NCI-H128 (cell line): ENCODE results near the gene SLC29A3.

Experiments
- DNase-seq: peaks from one replicate; lab custom pipeline; 2025; ENCODE audit not compliant: unreplicated experiment; lab: John Stamatoyannopoulos, UW

SLC29A3 gene

DNA sequence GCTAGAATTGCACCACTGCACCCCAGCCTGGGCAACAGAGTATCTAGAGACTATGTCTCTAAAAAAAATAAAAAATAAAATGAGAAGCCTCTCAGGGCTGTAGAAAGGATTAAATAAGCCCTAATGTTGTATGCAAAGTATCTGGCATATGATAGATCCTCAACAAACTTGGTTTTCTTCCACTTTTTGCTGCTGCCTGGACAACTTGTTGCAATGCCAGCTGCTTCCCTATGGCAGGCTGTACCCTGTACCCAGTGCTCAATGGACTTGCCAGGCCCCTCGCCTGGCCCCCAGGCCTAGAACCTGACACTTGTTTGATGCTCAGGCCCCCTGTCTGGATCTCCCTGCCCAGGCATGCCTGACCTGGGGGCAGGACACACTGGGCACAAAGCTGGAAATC, 49.1 kb downstream of the SLC29A3 start:
- DNase-seq, result no peak

- DNase-seq, result no peak
Measured at GRCh38 chr10:71368643-71369042, 49.6 kb downstream of the SLC29A3 start.

DNA sequence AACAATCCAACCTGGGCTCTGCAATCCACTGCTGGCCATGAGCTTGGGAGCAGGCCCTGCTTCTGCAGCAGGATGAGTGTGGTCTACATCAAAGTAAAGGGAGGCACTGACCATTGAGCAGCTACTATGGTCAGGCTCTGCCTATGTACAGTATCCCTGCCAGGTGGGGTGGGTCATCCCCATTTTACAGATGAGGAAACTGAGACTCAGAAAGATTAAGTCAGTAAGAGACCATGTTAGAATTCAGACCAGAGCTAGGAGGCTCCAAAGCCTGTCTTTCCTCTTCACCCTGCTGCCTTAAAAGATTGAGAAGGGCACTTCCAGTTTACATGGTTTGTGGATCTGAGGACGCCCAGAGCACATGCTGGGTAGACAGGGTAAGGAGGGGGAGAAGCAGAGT, 50.5 kb downstream of the SLC29A3 start:
- DNase-seq, result no peak

DNA sequence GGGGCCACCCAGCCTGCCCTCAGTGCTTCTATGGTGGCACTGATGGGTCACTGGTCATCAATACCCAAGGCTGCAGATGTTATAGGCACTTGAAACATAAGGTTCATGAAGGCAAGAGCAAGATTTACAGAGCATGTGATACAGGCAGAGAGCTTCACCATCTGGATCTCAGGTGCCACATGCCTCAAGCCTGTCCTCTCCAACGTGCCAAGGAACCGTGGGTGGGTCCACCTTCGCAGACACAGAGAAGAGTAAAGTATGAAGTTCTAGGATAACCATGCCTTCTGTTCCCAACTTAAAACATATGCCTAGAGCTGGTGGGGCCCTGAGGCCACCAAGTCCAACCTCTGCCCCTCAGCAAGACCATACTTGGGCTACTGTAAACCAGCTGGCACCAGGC, 51.0 kb downstream of the SLC29A3 start:
- DNase-seq, result no peak

DNA sequence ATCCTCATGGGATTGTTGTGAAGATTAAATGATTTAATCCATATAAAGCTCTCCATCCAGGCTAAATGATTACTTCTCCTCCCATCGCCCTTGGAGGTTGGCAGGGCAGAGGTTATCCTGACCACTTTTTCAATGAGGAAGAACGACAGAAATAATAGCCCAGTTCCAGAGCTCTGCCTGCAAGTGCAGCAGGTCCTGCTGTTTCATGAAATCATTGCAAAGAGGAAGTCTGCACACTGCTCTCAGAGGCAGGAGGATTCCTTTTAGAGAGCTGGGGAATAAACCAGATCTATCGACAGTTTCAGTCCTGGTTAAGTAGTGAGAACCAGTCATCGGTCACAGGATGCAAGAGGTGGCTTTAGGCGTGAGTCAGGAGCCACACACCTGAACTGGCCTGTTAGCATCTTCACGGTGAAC, 52.7 kb downstream of the SLC29A3 start:
- no peak for DNase-seq

DNA sequence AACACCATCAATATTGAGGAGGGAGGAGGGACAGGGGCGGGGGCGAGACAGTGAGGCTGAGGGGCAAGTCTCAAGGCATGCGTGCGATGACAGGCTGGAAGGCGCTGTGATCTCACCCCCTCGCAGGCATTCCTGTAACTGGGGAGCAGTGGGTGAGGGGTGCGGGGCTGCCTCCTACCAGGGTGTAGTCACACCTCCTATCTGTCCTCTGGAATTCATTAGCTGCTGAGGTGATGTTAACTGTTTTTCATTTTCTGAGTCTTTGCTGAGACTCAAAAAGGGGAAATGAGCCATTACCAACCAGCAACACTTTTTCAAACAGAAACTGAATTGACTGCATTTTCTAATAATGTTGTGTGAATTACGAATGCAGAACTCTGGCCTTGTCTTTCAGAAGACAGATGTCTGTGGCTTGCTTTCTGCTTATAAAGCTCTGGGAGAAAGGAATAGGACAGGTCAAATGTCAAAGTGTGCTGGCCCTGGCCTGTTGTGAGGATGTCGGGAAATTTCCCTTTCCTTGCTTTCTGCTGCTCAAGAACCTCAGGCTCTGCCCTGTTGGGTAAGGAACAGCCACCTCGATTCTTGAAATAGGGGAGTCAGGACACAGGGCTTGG, 53.9 kb downstream of the SLC29A3 start:
- DNase-seq, result no peak

DNA sequence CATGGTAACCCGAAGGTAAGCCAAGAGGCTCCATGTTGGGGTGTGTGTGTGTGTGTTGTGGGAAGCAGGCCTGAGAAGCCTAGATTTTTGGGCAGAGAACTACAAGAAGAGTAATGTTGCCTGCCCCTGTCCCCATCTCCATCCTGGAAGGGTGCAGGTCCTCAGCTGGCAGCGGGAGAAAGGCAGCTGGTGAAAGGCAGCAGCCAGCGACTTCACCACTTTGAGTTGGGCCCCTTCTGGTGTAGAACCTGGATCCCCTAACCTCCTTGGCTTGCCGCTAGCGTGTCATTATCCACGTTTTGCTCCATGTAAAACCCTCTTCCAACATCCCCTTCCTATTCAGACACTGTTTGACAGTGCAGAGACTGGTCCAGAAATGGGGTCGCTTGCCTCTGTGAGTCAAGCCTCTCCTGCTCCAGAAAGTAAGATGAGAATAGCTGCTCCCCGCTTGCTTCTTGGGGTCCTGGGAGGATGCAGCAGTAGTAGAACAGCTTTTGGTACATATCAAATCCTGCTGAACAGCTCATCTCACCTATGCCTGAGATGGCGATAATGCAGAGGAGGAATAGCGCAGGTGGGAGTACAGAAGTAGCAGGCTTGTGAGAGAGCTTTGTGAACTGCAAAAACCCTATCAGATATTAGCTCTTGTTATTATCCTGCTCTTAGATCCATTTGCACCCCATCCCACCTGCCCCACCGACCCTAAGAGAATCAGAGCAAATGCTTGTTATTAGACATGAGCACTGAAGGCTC, 55.6 kb downstream of the SLC29A3 start:
- no peak for DNase-seq

DNA sequence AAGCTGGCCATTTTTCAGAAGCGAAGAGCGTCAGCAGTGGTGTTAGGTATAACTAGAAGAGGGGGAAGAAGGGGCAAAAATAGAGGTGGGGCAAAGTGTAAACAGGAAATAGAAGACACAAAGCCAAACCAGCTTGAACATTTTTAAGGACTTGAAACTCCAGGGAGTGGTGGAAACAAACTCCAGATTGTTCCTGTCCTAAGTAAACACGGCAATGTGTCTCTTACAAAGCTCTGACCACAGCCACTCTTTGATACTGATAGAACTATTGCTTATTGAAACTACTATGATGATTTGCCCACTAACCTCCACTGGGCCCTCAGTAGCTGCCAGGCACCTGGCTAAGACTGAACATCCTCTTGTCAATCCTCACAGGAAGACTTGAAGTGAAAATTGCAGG, 56.9 kb downstream of the SLC29A3 start:
- DNase-seq, result no peak

GRCh38 chr10:71378336-71379117, 59.5 kb downstream of the SLC29A3 start:
- DNase-seq, result no peak

- no peak for DNase-seq
Measured at GRCh38 chr10:71379118-71379766, 60.2 kb downstream of the SLC29A3 start.

DNA sequence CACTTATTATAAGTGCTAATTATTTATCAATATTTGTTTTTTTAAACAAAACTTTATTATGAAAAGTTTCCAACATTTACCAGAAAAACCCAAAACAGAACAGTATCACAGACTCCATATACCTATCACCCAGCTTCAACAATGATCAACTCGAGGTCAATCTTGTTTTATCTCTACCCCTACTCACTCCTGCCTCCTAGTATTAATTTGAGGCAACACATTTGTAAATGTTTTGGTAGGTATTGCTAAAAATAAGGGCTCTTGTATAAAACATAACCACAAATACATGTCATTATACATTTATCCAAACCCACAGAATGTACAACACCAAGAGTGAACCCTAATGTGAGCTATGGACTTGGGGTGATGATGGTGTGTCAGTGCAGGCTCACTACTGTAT, 61.8 kb downstream of the SLC29A3 start:
- DNase-seq, result no peak

- no peak for DNase-seq
Measured at GRCh38 chr10:71381611-71382010, 62.6 kb downstream of the SLC29A3 start.

DNA sequence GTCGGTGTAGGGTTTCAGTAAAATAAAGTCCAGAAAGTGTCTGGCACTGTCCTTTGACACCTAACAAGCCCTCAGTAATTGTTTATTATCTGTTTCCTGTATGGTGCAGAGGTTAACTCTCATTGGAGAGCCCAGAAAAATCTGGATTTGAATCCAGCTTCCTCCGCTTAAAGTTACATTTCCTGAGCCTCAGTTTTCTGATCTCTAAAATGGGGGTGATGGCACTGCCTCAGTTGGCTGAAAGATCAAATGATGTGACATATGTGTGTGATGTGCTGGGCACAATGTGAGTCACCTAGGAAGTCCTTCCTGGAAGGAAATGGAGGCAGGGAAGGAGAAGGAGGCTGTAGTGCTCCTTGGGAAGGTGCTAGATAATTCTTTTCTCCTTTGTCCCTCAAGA, 63.0 kb downstream of the SLC29A3 start:
- no peak for DNase-seq

DNA sequence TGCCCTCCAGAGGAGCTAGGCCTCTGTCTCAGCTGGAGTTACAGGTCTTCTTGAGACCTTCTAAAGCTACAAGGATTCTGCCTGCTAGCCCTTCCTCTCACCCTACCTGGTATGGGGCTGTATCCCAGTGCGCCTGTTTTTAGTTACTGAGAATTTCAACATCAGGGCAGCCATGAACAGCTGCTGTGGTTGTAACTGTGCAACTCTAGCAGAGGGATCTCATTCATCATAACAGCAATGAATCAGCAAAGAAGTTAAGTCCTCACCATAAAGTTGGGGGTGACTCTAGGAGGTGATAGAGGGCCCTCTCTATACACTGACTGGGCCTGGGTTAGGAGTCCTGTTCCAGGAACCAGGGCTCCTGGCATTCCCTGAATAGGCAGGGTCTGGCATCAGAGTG, 63.7 kb downstream of the SLC29A3 start:
- no peak for DNase-seq

- no peak for DNase-seq
Measured at GRCh38 chr10:71383972-71384687, 65.1 kb downstream of the SLC29A3 start.

DNA sequence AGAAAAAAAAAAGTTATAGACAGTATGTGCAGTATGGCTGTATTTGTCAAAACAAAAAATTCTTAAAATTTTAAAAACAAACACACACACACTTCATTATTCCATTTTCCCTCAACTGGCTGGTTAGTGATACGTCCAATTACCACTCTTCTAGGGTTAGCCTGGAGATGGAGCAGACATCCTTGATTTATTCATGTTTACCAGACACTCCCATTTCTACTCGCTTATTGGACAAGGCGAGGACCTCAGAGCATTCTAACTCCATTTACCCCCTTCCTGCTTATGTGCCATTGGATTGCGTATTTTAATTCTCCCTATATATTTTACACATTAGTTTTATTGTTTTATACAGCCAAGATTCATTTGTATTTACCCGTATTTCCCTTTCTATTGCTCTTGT, 69.1 kb downstream of the SLC29A3 start:
- DNase-seq, result no peak

GRCh38 chr10:71388583-71389310, 69.7 kb downstream of the SLC29A3 start:
- DNase-seq, result no peak

DNA sequence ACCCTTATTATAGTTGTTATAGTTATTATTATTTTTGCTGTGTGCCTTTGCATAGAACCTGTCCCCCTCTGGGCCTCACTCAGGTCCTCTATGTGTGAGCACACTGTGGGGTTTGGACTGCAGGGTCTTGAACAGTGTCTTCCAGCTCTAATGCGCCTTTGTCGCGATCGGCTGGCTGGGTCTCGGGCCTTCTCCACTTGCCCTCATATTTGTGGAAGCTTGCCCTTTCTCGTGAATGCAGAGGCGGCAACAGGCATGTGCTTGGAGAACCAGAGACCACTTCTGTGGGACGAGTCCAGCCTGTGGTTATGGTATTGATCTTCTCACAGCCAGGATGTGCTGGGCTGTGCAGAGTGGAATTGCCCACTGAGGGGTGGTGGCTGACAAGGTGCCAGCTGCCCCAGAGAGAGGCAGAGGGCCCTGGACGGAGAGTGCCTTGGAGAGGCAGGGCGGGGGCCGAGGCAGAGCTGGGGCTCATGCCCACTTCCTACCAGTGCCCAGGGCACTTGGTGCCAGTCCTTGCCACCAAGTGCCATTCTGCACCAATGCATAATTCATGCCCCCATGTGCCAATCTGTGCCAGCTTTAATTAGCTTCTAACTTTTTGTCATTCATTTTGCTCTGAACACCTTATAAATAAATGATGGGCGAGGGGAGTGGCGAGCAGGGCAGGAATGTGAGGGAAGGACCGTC, 70.9 kb downstream of the SLC29A3 start:
- DNase-seq, result no peak

DNA sequence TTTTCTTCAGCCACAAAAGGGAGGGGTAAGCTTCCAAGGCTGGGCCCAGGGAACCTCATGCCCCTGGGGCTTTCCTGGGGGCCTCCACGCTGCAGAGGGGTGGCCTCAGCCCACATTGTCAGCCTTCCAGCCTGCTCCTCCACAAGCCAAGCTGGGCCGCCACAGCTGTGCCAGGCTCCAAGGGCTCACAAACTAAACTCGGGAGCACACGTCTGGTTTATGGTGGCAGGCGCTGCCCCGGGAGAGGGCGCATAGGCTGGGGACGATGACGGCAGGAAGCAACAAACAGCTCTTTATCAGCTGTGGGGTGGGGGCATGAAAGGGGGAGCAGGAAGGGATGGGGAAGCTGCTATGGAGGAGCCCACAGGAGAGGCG, 71.4 kb downstream of the SLC29A3 start:
- no peak for DNase-seq
